A549 (cell line): ENCODE measurements around the gene OR14C36.

Experiments
- CHD4 ChIP-seq: fragments of 200-600 bp; sonication (generic); IDR thresholded peaks from 2 replicates; pipeline ENCODE4 v1.6.1; 2016; ENCODE audit warnings: antibody characterized with exemption, mild to moderate bottlenecking, borderline replicate concordance
- CTCF ChIP-seq: fragments of >200 bp; sonication (Bioruptor Twin); formaldehyde crosslinking; IDR thresholded peaks from 3 replicates; pipeline ENCODE4 v1.5.1; 2016
- ESRRA ChIP-seq: fragments of 150-350 bp; IDR thresholded peaks from 2 replicates; pipeline ENCODE4 v1.6.1; 2014; ENCODE audit warnings: mild to moderate bottlenecking, low read length, borderline replicate concordance
- POLR2A ChIP-seq: IDR thresholded peaks from 2 replicates; pipeline ENCODE4 v1.6.1; 2012; ENCODE audit warnings: mild to moderate bottlenecking, low read length
- RCOR1 ChIP-seq: fragments of 150-350 bp; IDR thresholded peaks from 2 replicates; pipeline ENCODE4 v1.6.1; 2014; ENCODE audit warnings: antibody characterized with exemption, low read length, low read depth
- RFX5 ChIP-seq: fragments of 450-650 bp; IDR thresholded peaks from 2 replicates; pipeline ENCODE4 v1.7.1; 2014; ENCODE audit warnings: antibody characterized with exemption, mild to moderate bottlenecking, moderate library complexity

- TF ChIP-seq CTCF, result no peak
- TF ChIP-seq RCOR1, result no peak
- no peak for TF ChIP-seq POLR2A
- no peak for TF ChIP-seq CHD4
- TF ChIP-seq RFX5, result no peak
- TF ChIP-seq ESRRA, result no peak
Observed at GRCh38 chr1:248316796-248317195, 31.8 kb upstream of the OR14C36 start.
